Measurements from ENCODE around the gene MAMDC4.
"Not testable (repeated sequence)": the region's sequence is repeated elsewhere in the genome, so short reads cannot be mapped to it uniquely, and the experiment has no call there.

GRCh38 chr9:136833381-136834048, 18.6 kb upstream of the MAMDC4 start:
- TF ChIP-seq, protein P1, sequence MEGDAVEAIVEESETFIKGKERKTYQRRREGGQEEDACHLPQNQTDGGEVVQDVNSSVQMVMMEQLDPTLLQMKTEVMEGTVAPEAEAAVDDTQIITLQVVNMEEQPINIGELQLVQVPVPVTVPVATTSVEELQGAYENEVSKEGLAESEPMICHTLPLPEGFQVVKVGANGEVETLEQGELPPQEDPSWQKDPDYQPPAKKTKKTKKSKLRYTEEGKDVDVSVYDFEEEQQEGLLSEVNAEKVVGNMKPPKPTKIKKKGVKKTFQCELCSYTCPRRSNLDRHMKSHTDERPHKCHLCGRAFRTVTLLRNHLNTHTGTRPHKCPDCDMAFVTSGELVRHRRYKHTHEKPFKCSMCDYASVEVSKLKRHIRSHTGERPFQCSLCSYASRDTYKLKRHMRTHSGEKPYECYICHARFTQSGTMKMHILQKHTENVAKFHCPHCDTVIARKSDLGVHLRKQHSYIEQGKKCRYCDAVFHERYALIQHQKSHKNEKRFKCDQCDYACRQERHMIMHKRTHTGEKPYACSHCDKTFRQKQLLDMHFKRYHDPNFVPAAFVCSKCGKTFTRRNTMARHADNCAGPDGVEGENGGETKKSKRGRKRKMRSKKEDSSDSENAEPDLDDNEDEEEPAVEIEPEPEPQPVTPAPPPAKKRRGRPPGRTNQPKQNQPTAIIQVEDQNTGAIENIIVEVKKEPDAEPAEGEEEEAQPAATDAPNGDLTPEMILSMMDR (IDR thresholded peaks at IDR 0.05; ENCODE audit: insufficient read depth, low read depth, low read length): not testable (repeated sequence)
- TF ChIP-seq EZH2 (IDR thresholded peaks at IDR 0.05; ENCODE audit: insufficient read depth, low read length): not testable (repeated sequence)
